Measurements from ENCODE around the gene MICAL2. TPM values are rescaled to one million over a fixed set of nuclear protein-coding genes. Genes with fewer than 3 reads are reported as not detected.

Gene MICAL2
- total and polyA plus RNA-seq, 8 donors = 4.8 to 38.8 (median 26.5) TPM

GRCh38 chr11:12263141-12263693 is 152.8 kb downstream of the MICAL2 start:
- TF ChIP-seq, protein P1, sequence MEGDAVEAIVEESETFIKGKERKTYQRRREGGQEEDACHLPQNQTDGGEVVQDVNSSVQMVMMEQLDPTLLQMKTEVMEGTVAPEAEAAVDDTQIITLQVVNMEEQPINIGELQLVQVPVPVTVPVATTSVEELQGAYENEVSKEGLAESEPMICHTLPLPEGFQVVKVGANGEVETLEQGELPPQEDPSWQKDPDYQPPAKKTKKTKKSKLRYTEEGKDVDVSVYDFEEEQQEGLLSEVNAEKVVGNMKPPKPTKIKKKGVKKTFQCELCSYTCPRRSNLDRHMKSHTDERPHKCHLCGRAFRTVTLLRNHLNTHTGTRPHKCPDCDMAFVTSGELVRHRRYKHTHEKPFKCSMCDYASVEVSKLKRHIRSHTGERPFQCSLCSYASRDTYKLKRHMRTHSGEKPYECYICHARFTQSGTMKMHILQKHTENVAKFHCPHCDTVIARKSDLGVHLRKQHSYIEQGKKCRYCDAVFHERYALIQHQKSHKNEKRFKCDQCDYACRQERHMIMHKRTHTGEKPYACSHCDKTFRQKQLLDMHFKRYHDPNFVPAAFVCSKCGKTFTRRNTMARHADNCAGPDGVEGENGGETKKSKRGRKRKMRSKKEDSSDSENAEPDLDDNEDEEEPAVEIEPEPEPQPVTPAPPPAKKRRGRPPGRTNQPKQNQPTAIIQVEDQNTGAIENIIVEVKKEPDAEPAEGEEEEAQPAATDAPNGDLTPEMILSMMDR (IDR thresholded peaks at IDR 0.05) = no peak
- peaks cover 0 to 20% (median 0%) of the 10 kb centered on the region in 3 donors for H3K36me3 ChIP-seq
- DNase-seq = no peak
- no peaks in the 10 kb centered on the region for H3K9me3 ChIP-seq
- H3K27ac ChIP-seq = no peak overlapping the region
- 69 to 75% methylated on average over 11 of the region's 11 CpGs for WGBS, 2 donors
- H3K4me3 ChIP-seq = no peak overlapping the region
- H3K4me1 ChIP-seq = no peaks in the 10 kb centered on the region
- ATAC-seq = no peak
- FAIRE-seq = no peak
- intact Hi-C loops (cut with DNase I) = no loop called here
- H3K27me3 ChIP-seq = no peaks in the 10 kb centered on the region

DNA sequence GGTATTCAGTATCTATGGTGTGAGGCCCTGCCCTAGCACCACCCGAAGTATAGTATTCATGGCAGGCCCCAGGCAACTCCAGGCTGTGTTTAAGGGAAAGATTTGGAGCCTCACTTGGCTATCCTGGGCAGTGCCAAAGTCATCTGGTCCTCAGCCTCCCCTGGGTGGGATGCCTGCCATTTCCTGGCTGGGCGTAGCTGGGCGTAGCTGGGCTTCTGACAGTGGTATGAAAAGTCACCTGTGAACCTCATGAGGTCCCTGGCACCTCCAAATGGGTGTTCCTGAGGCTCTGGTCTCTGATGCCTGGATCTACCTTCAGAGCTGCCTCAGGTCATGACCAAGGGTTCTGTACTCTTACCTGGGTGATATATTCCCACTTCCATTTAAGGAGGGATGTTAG is 154.0 kb downstream of the MICAL2 start:
- FAIRE-seq (no peak), ATAC-seq (no peak), DNase-seq (no peak)
- no peak overlapping the region for H3K4me3 ChIP-seq
- 79 to 84% methylated on average over 3 of the region's 3 CpGs for WGBS, 2 donors
- H3K36me3 ChIP-seq = peaks cover 0 to 18% (median 0%) of the 10 kb centered on the region in 3 donors
- no peaks in the 10 kb centered on the region for H3K9me3 ChIP-seq
- TF ChIP-seq, protein P1 (IDR thresholded peaks at IDR 0.05) = no peak
- H3K27me3 ChIP-seq = no peaks in the 10 kb centered on the region
- intact Hi-C loops (cut with DNase I) = no loop called here
- H3K4me1 ChIP-seq = peaks cover 0 to 8% (median 2%) of the 10 kb centered on the region in 3 donors
- no peak overlapping the region for H3K27ac ChIP-seq

GRCh38 chr11:12266132-12266531 is 155.7 kb downstream of the MICAL2 start:
- ATAC-seq = no peak
- no peaks in the 10 kb centered on the region for H3K9me3 ChIP-seq
- TF ChIP-seq, protein P1 (IDR thresholded peaks at IDR 0.05) = no peak
- no peaks in the 10 kb centered on the region for H3K27me3 ChIP-seq
- no peak for FAIRE-seq
- H3K4me1 ChIP-seq = peaks cover 0 to 11% (median 7%) of the 10 kb centered on the region in 3 donors
- WGBS, 2 donors = 85 to 97% methylated on average over 1 of the region's 1 CpG
- no peak for DNase-seq
- intact Hi-C loops (cut with DNase I) = no loop called here
- no peak overlapping the region for H3K4me3 ChIP-seq
- H3K36me3 ChIP-seq = peaks cover 0 to under 1% (median 0%) of the 10 kb centered on the region in 3 donors
- no peak overlapping the region for H3K27ac ChIP-seq

DNA sequence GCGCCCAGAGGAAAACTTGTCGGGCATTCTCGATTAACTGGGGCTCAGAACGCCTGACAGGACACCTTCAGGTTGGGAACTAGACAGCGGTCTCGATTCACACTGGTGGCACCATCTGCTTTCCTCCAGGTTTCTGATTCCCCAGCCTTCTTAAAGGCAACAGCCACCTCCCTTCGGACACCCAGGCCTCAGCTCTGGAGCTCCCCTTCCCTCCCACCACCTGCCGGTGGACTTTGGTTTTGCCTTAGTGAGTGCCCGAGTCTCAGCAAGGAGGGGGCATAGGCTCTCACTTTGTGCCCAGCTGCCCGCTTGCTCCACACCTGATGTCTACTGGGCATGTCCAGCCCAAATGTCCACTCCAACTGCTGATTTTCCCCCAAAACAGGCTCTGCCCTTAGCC is 156.6 kb downstream of the MICAL2 start:
- Histone ChIP-seq H3K27ac (no peak overlapping the region), H3K36me3 (no peaks in the 10 kb centered on the region), H3K4me1 (peaks cover 0 to 11% (median 7%) of the 10 kb centered on the region in 3 donors), H3K9me3 (no peaks in the 10 kb centered on the region), H3K4me3 (no peak overlapping the region), H3K27me3 (no peaks in the 10 kb centered on the region)
- TF ChIP-seq, protein P1 (IDR thresholded peaks at IDR 0.05) = no peak
- ATAC-seq (peak in 1 of 4 donors; percentile 24), FAIRE-seq (no peak), DNase-seq (no peak)
- intact Hi-C loops (cut with DNase I) = no loop called here
- 78 to 88% methylated on average over 10 of the region's 10 CpGs for WGBS, 2 donors

- FAIRE-seq = no peak
- WGBS, 2 donors = 85 to 92% methylated on average over 2 of the region's 2 CpGs
- TF ChIP-seq, protein P1 (IDR thresholded peaks at IDR 0.05) = no peak
- no peaks in the 10 kb centered on the region for H3K27me3 ChIP-seq
- no peak for ATAC-seq
- H3K36me3 ChIP-seq = no peaks in the 10 kb centered on the region
- peaks cover 0 to 11% (median 7%) of the 10 kb centered on the region in 3 donors for H3K4me1 ChIP-seq
- intact Hi-C loops (cut with DNase I) = no loop called here
- H3K9me3 ChIP-seq = no peaks in the 10 kb centered on the region
- H3K4me3 ChIP-seq = no peak overlapping the region
- DNase-seq = peak in 1 of 6 donors; percentile 31
- no peak overlapping the region for H3K27ac ChIP-seq
These were observed 157.5 kb downstream of the MICAL2 start for GRCh38 chr11:12267921-12268320.
